GM21723 (cell line): ENCODE measurements around the gene WNK2.
A peak's percentile ranks its signal among the peaks of the same experiment; 100 is the strongest.
"Not testable (repeated sequence)": the region's sequence is repeated elsewhere in the genome, so short reads cannot be mapped to it uniquely, and the experiment has no call there.

Source experiments
- ATAC-seq: cut with Tn5 transposase; IDR thresholded peaks from one replicate; pipeline ENCODE4 v1.9.1; 2021; ENCODE audit warnings: mild to moderate bottlenecking, moderate library complexity; ENCODE audit not compliant: unreplicated experiment

WNK2 gene

DNA sequence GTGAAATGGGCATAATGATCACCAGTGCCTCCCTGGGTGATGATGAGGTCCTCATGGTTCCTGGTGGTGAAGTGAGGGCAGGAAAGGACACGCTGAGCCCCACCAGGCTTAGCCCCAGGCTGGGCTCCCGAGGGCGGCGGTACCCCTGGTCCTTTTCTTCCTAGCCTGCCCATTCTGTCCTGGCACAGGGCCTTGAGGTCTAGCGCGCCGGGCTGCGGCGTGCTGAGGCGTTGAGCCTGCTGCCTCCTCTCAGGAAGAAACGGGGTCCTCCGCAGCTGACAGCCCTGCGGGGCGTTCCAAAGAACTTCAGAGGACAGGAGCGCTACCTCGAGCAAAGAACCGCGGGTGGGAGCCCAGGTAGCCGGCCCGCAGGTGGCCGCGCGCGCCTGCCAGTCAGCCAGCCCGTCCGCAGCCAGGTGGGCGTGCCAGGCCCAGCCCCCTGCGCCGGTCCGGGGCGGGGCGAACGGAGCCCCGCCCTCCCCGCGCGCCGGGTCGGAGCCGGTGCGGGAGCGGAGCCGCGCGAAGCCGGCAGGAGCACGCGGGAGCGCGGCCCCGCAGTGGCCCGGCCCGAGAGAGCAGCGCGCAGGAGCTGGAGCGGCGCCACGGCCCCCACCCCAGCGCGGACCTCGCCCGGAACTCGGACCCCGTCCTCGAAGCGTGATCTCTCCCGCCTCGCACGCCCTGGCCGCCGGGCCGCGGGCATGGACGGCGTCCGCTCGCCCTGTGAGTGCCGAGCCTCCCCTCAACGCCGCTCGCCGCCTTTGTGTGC, at the start of gene WNK2:
TSS of gene WNK2 (plus strand) at position 477 of the 769 bp plus-strand sequence. CDS start 791 bp downstream, outside the sequence.
- no peak for ATAC-seq

DNA sequence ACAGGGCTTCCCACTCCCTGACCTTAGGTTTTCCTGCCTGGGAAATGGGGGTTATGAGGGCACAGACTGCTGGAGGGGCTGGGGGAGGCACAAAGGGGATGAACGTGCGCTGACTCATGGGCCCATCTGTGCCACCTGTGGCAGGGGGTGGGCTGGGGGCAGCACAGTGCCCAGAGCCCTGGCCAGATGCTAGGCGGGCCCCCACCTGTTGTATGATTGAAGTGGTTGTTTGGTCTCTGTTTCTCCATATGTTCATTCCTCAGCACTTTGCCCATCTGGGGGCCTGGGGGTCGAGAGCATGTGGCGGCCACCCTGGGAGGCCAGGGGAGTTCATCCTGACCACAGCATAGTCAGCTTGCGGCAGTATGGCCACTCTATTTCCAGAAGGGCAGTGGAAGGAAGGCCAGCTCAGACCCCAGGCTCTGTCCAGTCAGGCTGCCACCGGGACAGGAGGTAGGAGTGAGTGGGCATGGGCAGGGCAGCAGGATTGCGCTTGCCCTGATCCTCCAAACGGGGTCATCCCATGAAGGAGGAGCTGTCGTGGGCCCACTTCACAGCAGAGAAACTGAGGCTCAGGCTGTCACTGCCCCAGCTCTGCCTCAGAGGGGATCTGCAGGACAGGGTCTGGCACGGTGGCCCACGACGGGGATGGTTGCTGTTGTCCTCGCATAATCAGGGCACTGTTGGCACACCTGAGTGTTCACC, 49.0 kb upstream of the WNK2 start:
- no peak for ATAC-seq

DNA sequence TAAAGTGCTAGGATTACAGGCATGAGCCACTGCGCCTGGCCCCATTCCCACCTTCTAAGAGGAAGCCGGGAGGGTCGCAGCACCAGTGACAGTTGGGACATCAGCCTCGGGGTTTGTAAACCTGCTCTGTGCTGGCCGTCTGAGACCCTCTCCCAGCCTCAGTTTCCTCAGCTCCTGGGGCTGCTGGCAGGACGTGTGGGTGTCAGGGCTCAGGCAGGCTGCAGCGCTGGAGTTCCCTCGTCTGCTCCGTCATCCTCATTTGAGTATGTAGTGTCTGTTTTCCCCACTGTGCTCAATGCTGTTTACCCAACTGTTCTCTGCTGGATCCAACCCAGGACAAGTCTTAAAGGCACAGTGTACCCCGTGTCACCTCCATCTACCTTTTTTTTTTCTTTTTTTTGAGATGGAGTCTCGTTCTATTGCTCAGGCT, 47.9 kb upstream of the WNK2 start:
- no peak for ATAC-seq

DNA sequence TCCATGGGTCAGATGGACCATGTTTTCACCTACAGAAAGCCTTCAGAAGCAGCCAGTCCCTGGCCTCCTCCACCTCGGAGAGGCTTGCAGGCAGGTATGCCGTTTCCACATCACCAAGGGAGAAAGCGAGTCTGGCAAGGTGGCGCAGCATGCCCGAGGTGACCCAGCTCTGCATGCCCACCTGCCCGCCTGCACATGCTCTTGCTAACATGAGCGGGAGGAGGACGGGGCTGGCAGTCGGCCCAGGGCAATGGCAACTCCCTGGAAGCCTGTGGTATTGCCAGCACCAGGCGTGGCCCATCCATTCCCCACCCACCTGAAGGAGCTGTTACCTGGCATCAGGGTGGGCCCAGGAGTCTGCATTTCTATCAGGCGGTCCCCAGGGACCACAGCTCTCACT, 46.6 kb upstream of the WNK2 start:
- no peak for ATAC-seq

DNA sequence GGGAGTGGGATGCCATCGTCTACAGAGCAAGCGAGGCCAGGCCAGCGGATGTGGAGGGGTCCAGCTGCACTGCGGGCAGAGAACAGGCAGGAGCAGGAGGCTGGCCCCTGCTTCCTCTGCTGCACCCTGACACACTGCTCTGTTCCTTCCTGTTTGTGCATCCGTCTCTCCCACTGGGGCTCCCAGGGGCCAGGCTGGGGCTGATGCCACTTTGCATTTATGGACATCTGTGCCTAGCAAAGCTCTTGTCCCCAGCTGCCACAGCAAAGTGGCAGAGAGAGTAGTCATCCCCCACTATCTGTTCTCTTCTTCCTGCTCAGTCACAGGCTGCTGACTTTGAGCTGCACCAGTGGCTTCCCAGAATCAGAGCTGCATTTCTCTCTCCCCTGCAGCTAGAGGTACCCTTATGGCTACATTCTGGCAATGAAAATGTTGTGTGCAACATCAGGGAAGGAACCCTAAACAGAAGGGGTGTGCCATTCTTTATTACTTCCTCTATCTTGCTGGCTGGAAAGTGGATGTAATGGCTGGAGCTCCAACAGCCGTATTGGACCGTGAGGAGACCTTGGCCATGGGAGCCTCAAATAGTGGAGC, 45.7 kb upstream of the WNK2 start:
- ATAC-seq, result no peak

DNA sequence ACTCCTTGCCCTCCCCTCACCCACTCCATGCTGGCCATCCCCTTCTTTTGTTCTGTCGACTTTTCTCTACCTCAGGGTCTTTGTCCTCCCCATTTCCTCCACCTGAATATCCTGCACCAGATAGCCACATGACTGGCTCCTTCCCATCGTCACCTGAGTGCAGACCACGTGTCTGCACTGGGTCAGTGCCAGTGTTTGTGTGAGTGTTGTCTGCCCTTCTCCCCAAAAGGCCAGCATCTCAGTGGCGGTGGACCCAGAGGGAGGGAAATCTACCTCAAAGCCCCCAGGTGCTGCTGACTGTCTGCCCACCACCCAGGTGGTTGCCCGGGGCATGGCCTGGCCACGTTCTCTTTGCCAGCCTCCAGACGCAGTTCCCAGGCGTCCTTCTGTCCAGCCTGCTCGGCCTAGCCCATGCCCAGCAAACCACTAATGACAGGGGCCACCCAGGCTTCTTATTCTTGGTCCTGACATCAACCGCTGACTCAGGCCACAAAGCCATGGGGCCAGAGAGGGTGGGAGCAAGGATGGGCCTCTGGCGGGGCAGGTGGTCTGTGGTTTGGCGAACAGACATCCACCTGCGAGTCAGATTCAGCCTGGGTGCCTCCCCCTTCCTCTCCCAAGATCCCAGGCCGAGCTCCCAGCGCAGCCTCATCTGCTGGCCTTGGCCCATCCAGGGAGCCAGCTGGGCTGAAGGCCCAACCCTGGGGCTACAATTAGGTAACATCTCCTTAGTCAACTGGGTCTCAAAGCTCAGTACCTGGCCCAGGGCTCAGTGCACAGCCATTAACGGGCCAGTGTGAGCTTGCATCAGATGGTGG, 44.4 kb upstream of the WNK2 start:
- no peak for ATAC-seq

DNA sequence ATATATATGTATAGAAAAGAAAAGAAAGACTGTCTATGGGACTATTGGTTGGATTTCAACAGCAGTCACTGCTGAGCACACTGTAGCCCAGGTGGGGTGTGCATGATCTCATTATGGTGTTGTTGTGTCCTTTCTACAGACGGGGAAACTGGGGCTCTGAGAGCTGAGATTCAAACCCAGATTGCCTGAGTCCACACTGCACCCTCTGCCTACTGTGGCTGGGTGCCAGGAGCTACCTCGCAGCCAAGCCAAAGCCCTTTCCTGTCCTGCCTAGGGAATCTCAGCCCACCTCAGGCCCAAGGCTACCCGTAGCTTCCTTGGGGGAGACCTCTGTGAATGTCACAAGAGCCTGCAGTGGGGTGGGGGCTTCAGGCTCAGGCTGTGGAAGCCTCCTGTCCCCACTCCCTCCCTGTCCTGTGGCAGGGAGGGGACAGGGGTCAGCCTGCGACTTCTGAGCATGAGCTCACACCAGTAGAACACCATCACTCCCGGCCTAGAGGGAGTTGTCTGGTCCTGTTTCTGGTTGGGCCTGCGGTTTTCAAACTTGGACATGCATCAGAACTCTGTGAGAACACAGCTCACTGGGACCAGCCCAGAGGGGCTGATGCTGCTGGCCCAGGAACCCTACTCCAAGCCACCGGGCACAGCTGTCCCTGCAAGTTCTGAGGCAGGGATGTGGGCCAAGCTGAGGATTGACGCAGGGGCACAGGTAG, 42.0 kb upstream of the WNK2 start:
- ATAC-seq, result no peak

DNA sequence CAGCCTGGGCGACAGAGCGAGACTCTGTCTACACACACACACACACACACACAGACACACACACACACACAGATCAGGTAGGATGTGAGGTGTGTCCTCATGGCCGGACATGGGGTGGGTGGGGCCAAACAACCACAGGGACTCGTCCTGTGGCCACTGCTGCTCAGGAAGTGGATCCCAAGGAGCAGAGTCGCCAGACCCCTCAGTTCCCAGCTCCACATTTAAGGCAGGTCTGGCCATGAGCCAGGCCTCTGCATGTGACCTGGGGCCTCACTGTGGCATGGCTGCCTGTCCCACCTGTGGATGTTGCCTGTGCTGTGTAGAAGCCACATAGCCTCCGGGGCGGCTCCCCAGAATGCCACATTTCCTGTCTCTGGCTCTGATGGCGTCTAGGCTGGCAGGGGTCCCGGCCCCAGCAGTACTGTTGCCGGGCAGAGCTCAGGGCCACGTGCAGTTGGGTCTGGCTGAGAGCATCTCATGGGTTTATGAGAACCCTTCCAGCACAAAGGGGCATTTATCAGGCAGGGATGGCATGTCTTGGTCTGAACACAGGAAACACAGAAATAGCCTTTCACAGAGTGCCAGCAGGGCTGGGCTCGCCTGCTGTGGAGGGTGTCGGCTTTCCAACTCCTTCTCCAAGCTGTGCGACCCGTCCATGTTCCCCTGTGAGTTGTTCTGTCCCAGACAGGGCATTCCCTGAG, 40.0 kb upstream of the WNK2 start:
- no peak for ATAC-seq

DNA sequence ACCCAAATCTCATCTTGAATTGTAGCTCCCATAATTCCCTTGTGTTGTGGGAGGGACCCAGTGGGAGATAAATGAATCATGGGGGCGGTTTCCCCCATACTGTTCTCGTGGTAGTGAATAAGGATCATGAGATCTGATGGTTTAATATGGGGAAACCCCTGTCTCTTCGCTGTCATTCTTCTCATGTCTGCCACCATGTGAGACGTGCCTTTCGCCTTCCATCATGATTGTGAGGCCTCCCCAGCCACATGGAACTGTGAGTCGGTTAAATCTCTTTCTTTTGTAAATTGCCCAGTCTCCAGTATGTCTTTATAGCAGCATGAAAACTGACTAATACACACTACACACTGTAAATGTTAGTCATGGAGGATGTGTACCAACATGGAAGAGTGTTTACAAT, 37.2 kb upstream of the WNK2 start:
- ATAC-seq, result not testable (repeated sequence)

DNA sequence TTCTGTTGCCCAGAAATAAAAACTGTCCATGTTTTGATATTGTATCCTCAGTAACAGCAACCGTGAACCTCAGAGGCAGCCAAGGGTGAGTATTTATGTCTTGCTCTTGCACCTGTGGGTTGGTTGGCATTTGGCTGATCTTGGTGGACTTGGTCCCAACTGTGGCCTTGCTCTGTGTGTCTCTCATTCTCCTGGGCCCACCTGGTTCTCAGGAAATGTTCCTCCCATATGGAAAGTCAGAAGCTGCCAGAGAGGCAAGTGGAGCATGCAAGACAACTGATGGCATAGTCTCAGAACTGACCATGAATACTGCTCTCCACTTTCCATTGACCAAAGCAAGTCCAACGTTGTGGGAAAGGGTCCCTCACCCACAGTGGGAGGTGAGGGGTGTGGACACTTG, 36.3 kb upstream of the WNK2 start:
- ATAC-seq, result no peak

DNA sequence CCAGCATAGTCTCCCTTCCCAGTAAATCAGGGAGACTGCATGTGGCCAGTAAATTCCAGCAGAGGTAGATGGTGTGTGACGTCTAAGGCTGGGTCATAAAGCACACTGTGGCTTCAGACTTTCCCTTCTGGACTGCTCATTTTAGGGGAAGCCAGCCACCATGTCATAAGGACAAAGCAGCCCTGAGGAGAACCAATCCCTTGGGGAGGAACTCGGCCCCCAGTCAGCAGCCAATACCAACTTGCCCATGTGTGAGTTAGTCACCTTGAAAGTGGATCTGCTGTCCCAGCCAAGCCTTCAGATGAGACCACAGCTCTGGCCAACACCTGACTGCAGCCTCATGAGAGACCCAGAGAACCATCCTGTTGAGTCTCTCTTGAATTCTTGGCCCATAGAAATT, 35.2 kb upstream of the WNK2 start:
- ATAC-seq, result no peak

DNA sequence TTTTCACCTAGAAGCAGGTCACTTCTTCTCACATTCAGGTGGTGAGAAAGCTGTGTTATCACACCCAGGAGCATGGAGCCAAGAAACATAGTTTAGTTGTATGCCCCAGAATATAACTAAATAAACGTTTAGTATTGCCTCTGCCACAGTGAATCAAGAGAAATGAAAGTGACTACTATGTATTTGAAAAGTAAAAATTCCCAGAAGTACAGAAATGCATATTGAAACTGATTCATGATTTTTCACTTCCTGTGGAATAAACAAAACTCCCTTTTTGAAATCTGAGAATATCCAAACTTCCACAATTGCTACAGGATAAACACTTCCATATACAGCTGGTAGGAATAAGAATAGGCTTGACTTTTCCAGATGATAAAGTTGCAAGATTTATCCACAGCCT, 34.6 kb upstream of the WNK2 start:
- ATAC-seq, result no peak

DNA sequence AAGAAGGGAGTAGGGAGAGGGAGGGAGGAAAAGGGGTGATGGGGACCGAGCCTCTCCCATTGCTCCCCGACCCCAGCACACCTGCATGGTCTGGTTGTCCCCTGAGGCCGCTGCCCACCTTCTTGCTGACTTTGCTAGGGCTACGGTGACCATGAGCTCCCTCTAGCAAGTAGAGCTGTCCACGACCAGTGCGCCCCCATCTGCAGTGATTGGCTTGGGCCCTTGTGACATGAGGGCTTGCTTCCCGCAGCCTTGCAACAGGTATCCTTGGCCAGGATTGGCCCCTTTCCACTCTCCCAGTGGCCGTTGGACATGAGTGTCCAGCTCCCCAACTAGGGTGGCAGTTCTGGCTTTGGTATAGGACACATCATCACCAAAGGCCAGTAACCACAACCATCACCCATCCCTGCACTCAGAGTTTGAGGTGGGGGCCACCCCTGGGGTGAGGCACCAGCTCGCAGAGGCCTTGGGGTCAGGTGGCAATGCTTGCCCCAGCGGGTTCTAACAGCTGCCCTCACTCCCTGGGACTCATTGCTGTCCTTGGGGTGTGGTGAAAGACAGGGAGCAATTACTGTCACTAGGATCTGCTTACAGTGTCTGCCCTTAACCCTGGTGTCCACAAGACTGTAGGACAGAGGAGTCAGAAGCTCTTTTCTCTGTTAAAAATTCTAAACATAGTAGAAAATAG, 32.7 kb upstream of the WNK2 start:
- ATAC-seq, result no peak

DNA sequence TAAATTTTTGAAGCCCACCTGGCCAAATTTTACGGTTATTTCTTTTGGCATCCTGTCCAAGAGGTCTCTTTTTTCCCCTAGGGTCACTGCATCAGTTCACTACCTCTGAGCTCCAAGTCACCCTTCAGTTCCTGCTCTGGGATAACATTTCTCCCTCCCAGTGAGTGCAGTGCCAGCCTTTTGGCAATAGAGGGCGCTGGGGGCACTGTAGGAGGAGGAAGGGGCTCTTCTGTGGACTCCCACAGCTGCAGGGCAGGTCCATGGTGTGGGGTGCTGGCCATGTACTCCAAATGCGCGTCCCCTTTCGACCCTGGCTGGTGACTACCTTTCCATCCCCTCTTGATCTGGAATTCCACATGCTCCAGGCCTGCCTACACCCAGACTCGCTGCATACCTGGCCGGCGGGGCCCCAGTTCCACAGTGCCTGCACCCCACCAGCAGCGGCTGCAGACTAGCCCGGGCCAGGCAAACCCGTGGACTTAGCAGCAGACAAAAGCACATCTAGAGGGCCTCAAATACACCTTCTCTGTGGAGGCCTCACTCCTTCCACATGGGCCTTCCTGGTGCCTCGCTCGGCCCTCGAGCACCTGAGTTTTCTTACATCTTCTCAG, 29.5 kb upstream of the WNK2 start:
- no peak for ATAC-seq

DNA sequence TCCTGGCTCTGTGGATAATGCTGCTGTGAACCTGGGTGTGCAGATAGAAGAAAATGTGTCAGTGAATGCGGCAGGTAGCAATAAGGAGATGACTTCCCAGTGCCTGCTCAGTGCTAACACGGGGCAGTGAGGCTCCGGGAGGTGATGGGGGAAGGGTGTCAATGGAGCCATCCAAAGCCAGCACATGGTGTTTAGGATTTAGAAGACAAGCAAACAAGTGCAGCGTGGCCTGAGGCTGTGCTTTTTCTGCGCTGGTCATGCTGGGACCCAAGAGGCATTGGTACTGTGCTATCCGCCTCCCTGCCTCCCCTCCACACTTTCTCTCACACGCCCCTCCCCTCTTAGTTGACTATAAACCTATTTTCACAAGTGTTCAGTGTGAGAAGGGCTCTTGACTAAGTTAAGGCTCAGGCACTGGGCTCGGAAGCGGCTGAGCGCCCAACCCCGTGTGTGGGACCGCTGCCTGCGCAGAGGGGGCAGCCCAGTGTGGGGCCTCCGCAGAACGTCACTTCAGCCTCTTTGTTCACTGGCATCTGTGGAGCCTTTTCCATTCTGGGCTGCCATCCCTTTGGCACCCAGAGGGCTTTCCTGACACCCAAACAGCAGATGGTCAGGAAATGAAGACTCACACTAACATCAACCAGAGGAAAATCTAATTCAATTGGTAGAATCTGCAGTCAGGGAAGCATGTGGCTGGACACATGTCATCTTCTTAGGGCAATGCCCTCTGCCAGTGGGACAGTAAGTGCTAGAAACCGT, 28.0 kb upstream of the WNK2 start:
- ATAC-seq, result no peak

DNA sequence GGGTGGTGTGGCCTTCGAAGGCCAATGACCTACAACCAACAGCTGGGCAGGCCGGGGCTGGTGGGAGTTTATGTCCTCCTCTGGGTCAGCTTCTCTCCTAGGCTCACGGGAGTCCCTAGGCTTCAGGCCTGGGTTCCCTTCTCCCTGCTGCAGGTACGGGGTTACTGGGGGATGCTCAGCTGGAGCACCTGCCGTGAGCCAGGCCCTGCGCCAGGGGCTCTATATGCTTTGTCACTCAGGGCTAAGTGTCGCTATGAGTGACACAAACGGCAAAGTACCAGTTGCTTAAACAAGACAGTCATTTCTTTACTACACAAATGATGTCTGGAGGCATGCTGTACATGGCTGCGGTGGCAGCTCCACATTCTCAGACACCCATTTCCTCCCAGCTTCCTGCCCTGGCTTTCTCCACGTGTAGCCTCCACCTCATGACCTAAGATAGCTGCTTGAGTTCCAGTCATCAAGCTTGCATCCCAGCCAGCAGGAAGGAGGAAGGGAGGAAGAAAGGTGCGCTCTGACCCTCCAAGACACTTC, 27.4 kb upstream of the WNK2 start:
- ATAC-seq, result no peak

DNA sequence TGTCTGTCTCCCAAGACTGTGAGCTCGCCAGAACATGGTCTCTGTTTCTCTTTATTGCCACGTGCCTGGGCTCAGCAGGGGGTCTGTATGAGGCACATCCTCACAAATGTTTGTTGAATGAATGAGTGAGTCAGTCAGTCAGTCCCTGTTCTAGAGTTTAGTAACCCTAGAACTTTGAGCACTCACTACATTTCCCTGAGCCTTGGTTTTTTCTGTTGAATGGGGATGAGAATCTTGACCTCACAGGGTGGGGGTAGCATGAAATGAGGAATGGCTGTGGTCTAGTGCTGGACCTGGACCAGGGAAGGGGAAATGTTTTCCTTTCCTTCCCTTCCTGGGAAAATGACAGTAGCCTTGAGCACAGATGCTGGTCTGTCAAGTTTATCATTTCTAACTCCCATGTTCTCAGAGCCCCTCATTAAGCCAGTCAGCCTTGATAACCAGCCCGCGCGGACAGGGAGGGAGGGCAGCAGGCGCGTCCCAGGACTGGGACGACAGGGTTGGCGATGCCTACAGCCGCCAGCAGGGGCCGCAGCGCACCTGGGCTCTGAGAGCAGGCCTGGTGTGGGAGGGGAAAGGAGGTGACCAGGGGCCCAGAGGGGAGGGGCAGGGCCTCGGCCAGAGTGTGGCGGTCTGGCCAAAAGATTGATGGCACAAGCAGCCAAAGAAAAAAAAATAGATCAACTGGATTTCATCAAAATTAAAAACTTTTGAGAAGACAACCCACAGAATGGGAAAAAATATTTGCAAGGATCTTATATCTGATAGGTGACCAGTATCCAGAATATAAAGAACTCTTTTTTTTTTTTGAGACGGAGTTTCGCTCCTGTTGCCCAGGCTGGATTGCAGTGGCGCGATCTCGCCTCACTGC, 24.1 kb upstream of the WNK2 start:
- ATAC-seq, result peak; percentile 83
